ENCODE results near the gene ZWINT. TPM values are rescaled to one million over a fixed set of nuclear protein-coding genes. Genes with fewer than 3 reads are reported as not detected.

The ZWINT gene
- 2.0 TPM for total RNA-seq
- long read RNA-seq, partial matches to known transcripts: 0 of 5 reads
- long read RNA-seq, other reads (novel, unspliced or antisense): 1 of 5 reads

GRCh38 chr10:56360967-56361612 lies at the start of gene ZWINT:
ZWINT (minus strand) TSS chr10:56361259; CDS start chr10:56361236, 23 bp downstream.
- intact Hi-C loops (cut with DNase I): no loop called here
- DNase-seq (ENCODE audit: missing footprints): peak; percentile 98
- ATAC-seq: peak; percentile 100

- DNase-seq (ENCODE audit: missing footprints) (no peak), ATAC-seq (no peak)
- intact Hi-C loops (cut with DNase I): no loop called here
Measured at GRCh38 chr10:56383806-56384205, 22.7 kb upstream of the ZWINT start.

- ATAC-seq (no peak), DNase-seq (ENCODE audit: missing footprints) (no peak)
- intact Hi-C loops (cut with DNase I): no loop called here
Measured at GRCh38 chr10:56370217-56371113, 9.4 kb upstream of the ZWINT start.

- ATAC-seq (no peak), DNase-seq (ENCODE audit: missing footprints) (no peak)
- intact Hi-C loops (cut with DNase I): no loop called here
Measured at GRCh38 chr10:56360583-56360966, 484 bp downstream of the ZWINT start.

- intact Hi-C loops (cut with DNase I): no loop called here
- ATAC-seq (no peak), DNase-seq (ENCODE audit: missing footprints) (no peak)
Measured at GRCh38 chr10:56359837-56360236, 1.2 kb downstream of the ZWINT start.

GRCh38 chr10:56357018-56357417 lies 4.0 kb downstream of the ZWINT start:
- ATAC-seq: no peak
- intact Hi-C loops (cut with DNase I): no loop called here

GRCh38 chr10:56351909-56352630 lies 9.0 kb downstream of the ZWINT start:
- DNase-seq (ENCODE audit: missing footprints): no peak
- intact Hi-C loops (cut with DNase I): no loop called here
- ATAC-seq: no peak

More at GRCh38 chr10:56357018-56357417, 4.0 kb downstream of the ZWINT start:
- no peak for DNase-seq (ENCODE audit: missing footprints)

- no peak for DNase-seq (ENCODE audit: missing footprints)
- intact Hi-C loops (cut with DNase I): no loop called here
- no peak for ATAC-seq
Measured at GRCh38 chr10:56349611-56350010, 11.4 kb downstream of the ZWINT start.

GRCh38 chr10:56348101-56348500 lies 13.0 kb downstream of the ZWINT start:
- intact Hi-C loops (cut with DNase I): no loop called here
- ATAC-seq: no peak
- DNase-seq (ENCODE audit: missing footprints): no peak

GRCh38 chr10:56346845-56347415 lies 14.1 kb downstream of the ZWINT start:
- no peak for DNase-seq (ENCODE audit: missing footprints)
- intact Hi-C loops (cut with DNase I): no loop called here
- no peak for ATAC-seq

GRCh38 chr10:56341612-56342011 lies 19.4 kb downstream of the ZWINT start:
- DNase-seq (ENCODE audit: missing footprints) (no peak), ATAC-seq (no peak)
- intact Hi-C loops (cut with DNase I): no loop called here

GRCh38 chr10:56329961-56330360 lies 31.1 kb downstream of the ZWINT start:
- intact Hi-C loops (cut with DNase I): no loop called here
- ATAC-seq (no peak), DNase-seq (ENCODE audit: missing footprints) (no peak)

GRCh38 chr10:56327118-56327517 lies 33.9 kb downstream of the ZWINT start:
- intact Hi-C loops (cut with DNase I): no loop called here
- DNase-seq (ENCODE audit: missing footprints) (no peak), ATAC-seq (no peak)

- ATAC-seq (no peak), DNase-seq (ENCODE audit: missing footprints) (no peak)
- intact Hi-C loops (cut with DNase I): no loop called here
Measured at GRCh38 chr10:56319386-56319785, 41.7 kb downstream of the ZWINT start.

GRCh38 chr10:56318816-56319215 lies 42.2 kb downstream of the ZWINT start:
- intact Hi-C loops (cut with DNase I): no loop called here
- DNase-seq (ENCODE audit: missing footprints) (no peak), ATAC-seq (no peak)

- ATAC-seq (no peak), DNase-seq (ENCODE audit: missing footprints) (peak; percentile 50)
- intact Hi-C loops (cut with DNase I): no loop called here
Measured at GRCh38 chr10:56317603-56318002, 43.5 kb downstream of the ZWINT start.

- intact Hi-C loops (cut with DNase I): no loop called here
- DNase-seq (ENCODE audit: missing footprints): no peak
- no peak for ATAC-seq
Measured at GRCh38 chr10:56316603-56317002, 44.5 kb downstream of the ZWINT start.

Data from Right ventricle myocardium inferior (tissue), 1 donor.